ENCODE measurements around the gene DAPK1.

DAPK1 gene

GRCh38 chr9:87674565-87675299 lies 177.1 kb downstream of the DAPK1 start:
- DNase-seq: no peak

GRCh38 chr9:87675906-87676515 lies 178.3 kb downstream of the DAPK1 start:
- no peak for DNase-seq

DNA sequence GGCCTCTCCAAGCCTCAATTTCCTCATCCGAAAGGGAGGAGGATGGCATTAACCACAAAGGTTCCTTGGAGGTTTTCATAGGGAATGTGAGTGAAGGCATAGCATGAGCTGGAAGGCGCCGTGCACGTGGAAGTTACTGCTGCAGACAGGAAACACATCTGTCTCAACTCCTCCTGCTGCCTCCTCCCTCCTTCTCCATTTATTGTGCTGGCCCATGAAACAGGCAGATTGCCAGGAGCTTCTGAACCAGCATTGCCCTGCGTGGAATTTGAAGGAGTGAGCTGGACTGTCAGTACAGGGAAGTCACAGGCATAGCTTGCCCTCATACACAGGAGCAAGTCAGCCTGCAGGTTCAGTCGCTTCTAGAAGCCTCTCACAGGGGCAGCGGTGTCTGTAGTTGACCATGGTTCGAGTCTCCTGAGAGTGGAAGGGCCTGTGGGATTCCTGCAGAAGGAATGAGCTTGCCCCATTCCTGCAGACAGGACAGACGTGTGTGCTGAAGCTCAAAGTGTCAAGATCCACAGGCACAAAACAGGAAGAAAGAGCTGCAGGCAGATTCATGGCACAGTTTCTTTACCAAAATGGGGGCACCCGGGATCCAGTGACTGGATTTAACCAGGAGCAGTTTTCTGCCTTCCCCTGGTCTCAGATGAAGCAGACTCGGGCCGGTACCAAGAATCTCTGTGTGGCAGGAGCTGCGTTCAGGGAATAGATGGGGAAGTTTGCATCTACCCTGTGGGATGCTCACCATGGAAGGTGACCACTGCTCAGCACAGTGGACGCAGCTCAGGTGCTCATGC lies 179.5 kb downstream of the DAPK1 start:
- DNase-seq: no peak

DNA sequence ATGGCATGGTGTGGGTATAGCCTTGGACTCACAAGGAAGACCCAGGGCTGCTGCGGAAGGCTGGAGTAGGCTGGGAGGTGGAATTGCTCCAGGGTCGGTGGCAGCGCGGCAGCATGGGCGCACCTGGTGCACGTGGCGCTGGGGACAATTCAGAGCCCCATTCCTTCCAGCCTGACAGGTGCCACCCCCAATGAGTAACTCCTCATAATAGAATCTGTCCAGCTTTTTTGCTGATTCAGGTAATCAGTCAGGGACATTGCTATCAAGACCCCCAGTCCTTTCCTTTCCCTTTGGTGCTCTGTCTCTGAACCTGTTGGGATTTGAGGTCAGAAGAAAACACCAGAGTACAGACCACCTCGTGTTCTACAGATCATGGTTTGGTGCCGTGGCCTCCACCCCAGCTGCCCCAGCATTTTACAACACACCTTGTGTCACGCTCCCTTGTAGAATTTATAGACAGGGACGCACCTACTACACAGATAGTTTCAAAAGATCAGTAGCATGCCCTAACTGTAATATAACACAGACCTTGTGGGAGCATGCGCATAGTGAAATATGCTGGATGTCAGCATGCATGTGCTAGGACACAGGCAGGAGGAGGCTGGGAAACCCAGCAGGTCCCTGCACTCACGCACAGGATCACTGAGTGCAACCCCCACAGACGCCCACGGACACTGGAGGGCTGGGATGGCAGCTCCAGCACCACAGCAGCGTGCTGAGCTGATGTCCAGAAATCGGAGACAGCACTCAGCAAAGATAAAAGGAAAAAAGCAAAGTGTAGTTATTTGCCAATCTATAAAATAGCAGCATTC lies 180.3 kb downstream of the DAPK1 start:
- no peak for DNase-seq

DNA sequence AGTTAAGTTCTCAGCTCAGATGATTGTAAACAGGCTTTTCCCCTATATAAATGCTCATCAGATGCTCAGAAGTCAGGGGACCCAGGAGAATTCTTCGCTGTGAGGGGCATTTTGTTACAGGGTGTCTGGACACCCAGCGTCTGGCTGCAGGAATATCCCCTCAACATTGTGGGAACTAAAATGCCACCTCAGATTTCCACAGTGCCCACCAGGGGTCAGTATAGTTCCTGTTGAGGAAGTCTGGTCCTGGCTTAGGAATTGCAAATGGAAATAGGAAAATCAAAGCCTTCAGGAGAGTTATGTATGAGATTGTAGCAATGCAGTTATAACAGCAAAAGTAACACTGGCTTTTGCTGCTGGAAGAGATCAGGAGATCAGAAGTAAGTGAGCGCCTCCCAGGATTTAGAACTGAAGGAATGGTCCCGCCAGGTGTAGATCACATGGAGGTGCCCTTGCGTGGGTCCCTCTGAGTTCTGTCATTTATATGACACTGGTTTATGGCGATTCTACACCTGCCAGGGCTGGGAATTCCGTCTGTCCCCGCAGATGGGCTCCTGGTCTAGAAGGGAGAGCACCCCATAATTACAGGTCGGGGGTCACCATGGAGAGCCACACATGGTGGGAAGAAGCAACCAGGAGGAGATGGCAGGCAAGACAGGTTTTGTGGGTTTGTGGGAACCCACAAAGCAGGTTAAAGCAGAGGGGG lies 181.1 kb downstream of the DAPK1 start:
- peak; percentile 48 to 80 (median 54) for DNase-seq

DNA sequence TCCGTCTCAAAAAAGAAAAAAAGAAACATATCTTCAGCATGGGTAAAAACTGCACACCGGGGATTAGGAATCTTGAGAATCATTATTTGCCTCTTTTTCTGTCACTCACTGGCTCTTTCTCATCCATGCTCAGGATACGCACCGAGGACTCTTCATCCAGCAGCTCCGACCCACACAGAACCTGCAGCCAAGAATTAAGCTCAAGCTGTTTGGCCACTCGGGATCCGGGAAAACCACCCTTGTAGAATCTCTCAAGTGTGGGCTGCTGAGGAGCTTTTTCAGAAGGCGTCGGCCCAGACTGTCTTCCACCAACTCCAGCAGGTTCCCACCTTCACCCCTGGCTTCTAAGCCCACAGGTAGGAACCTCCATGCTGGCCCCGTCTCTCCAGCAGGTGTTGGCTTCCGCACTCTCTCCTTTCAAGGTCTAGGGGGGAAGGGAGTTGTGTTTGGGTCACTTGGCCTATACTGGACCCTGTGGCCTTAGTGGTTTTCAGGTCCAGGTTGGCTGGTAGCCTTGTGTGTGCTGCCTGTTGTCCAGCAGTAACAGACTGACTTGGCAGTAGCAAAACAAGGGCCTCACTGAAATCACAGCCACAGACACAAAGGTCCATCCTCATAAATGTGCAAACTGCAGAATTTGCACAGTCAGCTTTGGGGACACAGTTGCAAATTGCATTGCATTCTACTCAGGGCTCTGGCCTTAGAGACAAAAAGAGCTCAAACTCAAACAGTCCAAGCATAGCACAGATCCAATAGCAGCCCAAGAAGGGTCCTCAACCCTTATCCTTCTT lies 183.8 kb downstream of the DAPK1 start:
- DNase-seq: no peak

DNA sequence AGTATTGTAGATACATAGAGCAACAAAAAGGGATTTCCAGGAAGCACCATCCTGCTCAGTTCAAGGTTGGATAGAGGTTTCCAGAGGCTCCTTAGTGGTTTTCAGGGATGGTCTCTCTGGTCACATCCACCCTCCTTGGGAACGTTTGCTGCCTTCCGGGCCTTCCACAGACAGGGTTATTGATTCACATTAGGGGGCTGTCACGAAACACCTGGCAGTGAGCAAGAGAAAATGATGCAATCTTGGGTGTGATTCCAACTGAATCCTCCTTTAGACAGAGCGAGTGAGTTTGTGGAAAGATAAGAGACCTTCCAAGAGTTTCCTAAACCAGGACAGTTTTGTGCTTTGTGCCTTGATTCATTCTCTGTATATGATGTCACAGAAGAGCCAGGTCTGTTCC lies 184.4 kb downstream of the DAPK1 start:
- peak in 1 of 3 experiments; percentile 11 for DNase-seq

DNA sequence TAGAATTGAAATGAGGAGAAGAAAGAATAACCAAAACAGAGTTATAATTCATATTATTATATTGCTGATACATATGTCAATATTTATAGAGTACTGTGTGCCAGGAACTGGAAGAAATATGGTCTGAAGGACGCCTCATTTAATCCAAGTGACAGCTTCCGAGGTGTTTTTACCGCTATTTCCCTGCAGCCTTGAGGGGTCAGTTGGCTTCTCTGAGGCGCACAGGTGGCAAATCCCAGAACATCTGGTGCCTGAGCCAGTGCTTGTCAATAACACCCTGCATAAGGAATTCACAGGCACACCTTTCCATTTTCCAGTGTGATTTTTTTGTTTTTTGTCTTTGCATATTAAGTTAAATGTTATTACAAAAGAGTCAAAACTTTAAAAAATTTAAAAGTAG lies 185.0 kb downstream of the DAPK1 start:
- peak in 1 of 3 experiments; percentile 17 for DNase-seq

DNA sequence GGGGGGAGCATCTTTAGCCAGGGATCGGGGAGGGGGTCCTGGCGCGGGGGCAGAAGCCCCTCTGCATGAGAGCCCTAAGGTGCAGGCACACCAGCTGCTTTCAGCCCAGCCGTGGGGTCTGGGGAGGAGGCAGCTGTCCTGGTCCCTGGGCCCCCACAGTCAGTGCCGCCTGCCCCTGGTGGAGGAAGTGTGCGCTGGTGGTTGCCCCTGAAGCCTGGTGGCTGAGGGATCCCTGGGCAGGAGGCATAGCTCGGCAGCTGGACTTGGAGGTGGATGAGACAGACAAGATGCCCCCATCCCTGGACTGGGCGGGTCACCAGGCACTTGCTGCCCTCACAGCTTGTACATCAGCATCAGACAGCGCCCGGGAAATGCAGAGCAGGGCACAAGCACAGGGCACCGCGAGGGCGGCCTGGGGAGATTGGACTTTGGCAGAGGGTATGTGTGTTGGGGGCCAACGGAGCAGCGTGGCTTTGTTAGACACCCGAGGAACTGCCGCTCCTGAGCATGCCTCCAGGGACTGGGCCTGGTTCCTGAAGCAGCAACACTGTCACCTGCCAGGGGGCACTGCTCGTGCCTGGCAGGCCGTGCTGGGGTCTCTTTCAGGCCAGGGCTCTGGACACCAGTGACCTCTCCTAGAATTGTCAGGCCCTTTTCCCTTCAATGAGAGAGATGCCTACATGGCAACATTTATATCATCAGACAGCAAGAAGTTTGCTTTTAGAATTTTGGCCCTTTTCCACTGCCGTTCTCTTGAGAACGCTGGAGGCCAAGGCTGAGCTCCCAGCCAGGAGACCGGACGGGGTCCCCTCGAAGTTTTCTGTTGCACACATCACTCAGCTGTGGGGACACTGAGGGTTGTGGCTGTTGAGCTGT lies 186.3 kb downstream of the DAPK1 start:
- DNase-seq: no peak

DNA sequence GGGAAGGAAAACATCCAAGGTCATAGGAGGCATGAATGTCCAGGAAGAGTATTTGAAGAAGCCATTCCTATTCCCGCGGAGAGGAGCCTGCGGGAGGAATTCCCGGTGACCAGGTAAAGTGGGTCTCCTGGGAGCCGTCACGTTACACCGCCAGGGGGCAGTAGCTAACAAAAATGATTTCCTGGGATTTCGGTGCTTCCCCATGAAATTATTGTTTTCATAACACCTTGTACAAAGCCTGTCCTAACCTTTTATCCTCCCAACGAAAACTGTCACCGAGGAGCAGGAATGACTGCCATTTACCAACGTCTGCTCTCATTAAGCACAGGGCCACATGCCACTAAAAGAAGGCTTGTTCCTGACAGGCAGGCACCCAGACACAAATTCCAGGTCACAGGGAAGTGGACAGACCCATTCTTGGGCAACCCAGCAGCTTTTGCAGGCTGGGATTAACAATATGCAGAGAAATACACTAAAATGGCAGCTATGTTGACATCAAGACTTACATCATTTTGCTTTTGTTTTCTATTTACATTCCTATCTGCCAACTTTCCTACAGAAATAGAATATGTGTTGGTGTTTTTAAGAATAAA lies 187.1 kb downstream of the DAPK1 start:
- DNase-seq: no peak

DNA sequence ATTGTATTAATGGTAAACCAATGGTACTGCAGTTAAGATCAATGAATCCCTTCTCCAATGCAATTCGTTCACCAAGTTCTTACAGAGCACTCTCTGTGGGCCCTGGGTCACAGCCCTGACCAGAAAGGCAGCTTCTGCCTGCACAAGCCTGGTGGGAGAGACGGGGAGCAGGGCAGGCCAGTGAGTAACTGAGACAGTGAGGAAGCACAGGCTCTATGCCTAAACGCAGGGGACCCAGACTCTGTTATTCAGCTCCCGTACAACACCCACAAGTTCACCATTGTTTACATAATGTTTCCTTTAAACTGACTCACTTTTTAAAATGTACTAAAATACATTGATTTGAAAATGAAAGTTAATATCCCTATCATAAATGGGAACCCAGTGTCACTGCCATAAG lies 187.8 kb downstream of the DAPK1 start:
- no peak for DNase-seq

DNA sequence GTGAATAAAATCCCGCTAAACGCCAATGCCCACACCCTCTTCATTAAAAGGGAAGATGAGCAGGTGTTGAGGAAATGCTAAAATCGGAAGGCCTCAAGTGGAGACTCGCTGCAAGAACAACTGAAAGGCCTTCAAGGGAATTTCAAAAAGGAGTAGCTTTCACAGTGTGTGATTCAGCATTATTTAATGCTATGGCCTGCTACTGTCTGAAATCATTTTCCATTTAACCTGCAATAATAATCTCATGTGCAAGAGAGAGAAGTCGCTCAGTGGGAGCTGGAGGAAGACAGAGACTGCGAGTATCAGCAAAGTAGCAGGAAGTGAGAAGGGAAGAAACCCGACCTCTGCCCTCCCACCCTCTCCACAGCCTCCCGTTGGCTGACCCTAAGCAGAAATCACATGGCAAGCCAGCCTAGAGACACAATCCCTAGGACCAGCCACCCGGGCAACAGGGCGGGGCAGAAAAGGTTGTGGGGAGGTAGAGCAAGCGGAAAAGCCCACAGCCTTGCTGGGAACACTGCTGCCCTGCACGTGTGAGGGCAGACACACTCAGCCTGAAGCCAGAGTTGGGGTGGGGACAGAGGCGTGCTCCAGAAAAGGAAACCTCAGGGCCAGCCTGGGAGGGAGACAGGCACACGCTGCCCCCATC lies 188.3 kb downstream of the DAPK1 start:
- no peak for DNase-seq

DNA sequence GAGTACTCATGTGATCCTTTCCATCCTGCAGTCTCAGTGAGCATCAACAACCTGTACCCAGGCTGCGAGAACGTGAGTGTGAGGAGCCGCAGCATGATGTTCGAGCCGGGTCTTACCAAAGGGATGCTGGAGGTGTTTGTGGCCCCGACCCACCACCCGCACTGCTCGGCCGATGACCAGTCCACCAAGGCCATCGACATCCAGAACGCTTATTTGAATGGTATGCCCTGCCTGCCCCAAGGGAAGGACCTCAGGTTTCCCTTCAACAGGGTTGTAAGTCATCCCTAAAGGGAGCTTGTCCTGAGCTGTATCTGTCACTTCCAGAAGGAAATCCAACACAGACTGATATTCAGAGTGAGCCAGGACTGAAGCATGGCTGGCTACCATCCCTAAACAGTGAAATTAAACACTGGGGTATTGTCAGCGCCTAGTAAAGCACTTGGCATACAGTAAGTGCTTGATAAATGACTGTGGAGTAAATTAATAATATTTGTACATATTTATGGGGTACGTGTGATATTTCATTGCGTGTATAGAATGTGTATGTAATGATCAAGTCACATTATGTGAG lies 188.9 kb downstream of the DAPK1 start:
- DNase-seq: no peak

DNA sequence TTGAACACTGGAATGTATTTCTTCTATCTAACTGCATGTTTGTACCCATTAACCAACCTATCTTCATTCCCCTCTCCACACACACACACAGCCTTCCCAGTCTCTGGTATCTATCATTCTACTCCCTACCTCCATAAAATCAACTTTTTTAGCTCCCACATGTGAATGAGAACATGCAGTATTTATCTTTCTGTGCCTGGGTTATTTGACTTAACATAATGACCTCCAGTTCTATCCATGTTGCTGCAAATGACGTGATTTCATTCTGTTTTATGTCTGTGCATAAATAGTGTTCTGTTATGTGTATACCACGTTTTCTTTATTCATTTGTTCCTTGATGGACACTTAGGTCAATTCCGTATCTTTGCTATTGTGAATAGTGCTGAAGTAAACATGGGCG lies 189.5 kb downstream of the DAPK1 start:
- no peak for DNase-seq

GRCh38 chr9:87694236-87694755 lies 196.6 kb downstream of the DAPK1 start:
- no peak for DNase-seq

- DNase-seq: no peak
Measured at GRCh38 chr9:87695523-87695922, 197.9 kb downstream of the DAPK1 start.

GRCh38 chr9:87696641-87697040 lies 199.0 kb downstream of the DAPK1 start:
- DNase-seq: no peak

DNA sequence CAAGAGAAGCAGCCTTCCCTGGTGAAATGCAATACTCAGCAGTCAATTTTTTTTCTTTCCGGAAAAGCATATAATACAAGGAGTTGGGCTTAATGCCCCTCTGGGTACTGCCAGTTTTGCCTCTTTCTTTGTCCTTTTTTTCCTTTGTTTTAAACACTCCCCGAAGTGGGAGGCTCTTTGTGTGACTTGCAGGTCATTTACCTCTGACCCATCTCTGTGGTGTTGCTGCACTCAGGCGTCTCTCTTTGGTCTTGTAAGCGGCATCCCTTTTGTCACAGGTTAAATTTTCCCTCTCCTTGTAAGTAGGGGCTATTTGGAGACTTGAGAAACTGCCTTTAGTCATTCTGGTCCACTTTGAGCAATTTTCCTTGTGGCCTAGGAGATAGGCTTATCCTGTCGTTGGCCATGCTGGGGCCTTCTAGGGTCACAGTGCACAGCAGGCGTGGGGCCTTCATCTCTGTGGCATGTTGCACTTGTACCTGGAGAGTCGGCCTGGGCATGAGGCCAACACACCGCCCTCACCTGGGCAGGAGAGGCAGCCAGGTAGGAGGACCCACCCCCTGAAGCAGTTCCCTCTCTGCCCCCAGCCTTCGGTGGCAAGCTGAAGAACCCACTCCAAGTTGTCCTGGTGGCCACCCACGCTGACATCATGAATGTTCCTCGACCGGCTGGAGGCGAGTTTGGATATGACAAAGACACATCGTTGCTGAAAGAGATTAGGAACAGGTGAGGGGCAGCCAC lies 200.6 kb downstream of the DAPK1 start:
- DNase-seq: no peak

Measured in NCI-H1417 (cell line).